Measurements from ENCODE around the gene ZYG11A.

DNA sequence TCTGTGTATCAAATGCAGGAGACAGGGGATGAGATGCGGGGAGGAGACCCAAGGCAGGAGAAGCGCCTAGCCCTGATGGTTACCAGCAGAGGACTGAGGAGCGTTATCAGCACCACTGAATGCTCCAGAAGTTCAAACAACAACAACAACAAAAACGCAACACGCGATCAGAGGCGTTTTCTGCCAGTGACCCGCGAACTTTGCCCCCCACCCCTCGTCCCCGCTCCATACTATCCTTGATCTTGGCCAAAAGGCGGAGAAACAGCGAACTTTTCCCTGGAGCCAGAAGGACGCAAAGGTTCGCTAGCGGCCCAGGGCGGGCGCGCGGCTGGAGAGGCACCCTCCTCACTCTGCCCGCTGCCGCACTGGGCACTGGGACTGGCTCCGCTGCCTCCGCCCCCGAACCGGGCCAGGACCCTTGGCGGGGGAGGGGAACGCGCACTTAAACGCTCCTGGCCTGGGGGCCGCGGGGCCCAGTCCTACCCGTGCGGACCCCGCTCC, 78.3 kb downstream of the ZYG11A start:
- TF ChIP-seq CHD2 (IDR thresholded peaks at IDR 0.05; ENCODE audit: low read length, partially characterized antibody) (no peak), CBX8 (IDR thresholded peaks at IDR 0.05) (no peak), EP300 (IDR thresholded peaks at IDR 0.05) (no peak), RFX5 (IDR thresholded peaks at IDR 0.05) (no peak)
- TF ChIP-seq, protein P1, sequence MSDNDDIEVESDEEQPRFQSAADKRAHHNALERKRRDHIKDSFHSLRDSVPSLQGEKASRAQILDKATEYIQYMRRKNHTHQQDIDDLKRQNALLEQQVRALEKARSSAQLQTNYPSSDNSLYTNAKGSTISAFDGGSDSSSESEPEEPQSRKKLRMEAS (IDR thresholded peaks at IDR 0.05) = no peak
- TF ChIP-seq, protein P2, sequence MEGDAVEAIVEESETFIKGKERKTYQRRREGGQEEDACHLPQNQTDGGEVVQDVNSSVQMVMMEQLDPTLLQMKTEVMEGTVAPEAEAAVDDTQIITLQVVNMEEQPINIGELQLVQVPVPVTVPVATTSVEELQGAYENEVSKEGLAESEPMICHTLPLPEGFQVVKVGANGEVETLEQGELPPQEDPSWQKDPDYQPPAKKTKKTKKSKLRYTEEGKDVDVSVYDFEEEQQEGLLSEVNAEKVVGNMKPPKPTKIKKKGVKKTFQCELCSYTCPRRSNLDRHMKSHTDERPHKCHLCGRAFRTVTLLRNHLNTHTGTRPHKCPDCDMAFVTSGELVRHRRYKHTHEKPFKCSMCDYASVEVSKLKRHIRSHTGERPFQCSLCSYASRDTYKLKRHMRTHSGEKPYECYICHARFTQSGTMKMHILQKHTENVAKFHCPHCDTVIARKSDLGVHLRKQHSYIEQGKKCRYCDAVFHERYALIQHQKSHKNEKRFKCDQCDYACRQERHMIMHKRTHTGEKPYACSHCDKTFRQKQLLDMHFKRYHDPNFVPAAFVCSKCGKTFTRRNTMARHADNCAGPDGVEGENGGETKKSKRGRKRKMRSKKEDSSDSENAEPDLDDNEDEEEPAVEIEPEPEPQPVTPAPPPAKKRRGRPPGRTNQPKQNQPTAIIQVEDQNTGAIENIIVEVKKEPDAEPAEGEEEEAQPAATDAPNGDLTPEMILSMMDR (IDR thresholded peaks at IDR 0.05) = no peak
- TF ChIP-seq, protein P3, sequence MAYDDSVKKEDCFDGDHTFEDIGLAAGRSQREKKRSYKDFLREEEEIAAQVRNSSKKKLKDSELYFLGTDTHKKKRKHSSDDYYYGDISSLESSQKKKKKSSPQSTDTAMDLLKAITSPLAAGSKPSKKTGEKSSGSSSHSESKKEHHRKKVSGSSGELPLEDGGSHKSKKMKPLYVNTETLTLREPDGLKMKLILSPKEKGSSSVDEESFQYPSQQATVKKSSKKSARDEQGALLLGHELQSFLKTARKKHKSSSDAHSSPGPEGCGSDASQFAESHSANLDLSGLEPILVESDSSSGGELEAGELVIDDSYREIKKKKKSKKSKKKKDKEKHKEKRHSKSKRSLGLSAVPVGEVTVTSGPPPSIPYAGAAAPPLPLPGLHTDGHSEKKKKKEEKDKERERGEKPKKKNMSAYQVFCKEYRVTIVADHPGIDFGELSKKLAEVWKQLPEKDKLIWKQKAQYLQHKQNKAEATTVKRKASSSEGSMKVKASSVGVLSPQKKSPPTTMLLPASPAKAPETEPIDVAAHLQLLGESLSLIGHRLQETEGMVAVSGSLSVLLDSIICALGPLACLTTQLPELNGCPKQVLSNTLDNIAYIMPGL (CRISPR knock-in tag; IDR thresholded peaks at IDR 0.05; ENCODE audit: borderline replicate concordance) = no peak

Data from A549 (cell line).